NCI-H128 (cell line): ENCODE data around the gene CDON.
A peak's percentile ranks its signal among the peaks of the same experiment; 100 is the strongest.

ENCODE experiments used
- DNase-seq: peaks from one replicate; lab custom pipeline; 2025; ENCODE audit not compliant: unreplicated experiment; lab: John Stamatoyannopoulos, UW

CDON gene

GRCh38 chr11:125945011-125945796 lies 117.5 kb downstream of the CDON start:
- no peak for DNase-seq

- no peak for DNase-seq
Observed at GRCh38 chr11:125944350-125945010, 118.2 kb downstream of the CDON start.

GRCh38 chr11:125943661-125944349 lies 118.9 kb downstream of the CDON start:
- DNase-seq: no peak

GRCh38 chr11:125942771-125943428 lies 119.8 kb downstream of the CDON start:
- DNase-seq: no peak

GRCh38 chr11:125941619-125942611 lies 120.8 kb downstream of the CDON start:
- peak; percentile 53 for DNase-seq

- DNase-seq: no peak
Observed at GRCh38 chr11:125941267-125941618, 121.4 kb downstream of the CDON start.

- no peak for DNase-seq
Observed at GRCh38 chr11:125940145-125940544, 122.5 kb downstream of the CDON start.

GRCh38 chr11:125939081-125939521 lies 123.6 kb downstream of the CDON start:
- no peak for DNase-seq

GRCh38 chr11:125938418-125938817 lies 124.2 kb downstream of the CDON start:
- DNase-seq: no peak

- DNase-seq: no peak
Observed at GRCh38 chr11:125935618-125936199, 127.0 kb downstream of the CDON start.

GRCh38 chr11:125935056-125935455 lies 127.6 kb downstream of the CDON start:
- no peak for DNase-seq

GRCh38 chr11:125934473-125934872 lies 128.2 kb downstream of the CDON start:
- DNase-seq: no peak

- DNase-seq: no peak
Observed at GRCh38 chr11:125933030-125933813, 129.4 kb downstream of the CDON start.

GRCh38 chr11:125932301-125932700 lies 130.4 kb downstream of the CDON start:
- no peak for DNase-seq

GRCh38 chr11:125931668-125932067 lies 131.0 kb downstream of the CDON start:
- no peak for DNase-seq

- no peak for DNase-seq
Observed at GRCh38 chr11:125931116-125931515, 131.6 kb downstream of the CDON start.

- no peak for DNase-seq
Observed at GRCh38 chr11:125930076-125930450, 132.6 kb downstream of the CDON start.

GRCh38 chr11:125929445-125930075 lies 133.1 kb downstream of the CDON start:
- DNase-seq: no peak

GRCh38 chr11:125926682-125927081 lies 136.0 kb downstream of the CDON start:
- DNase-seq: no peak
